HL-60 (cell line): ENCODE measurements around the gene PTPRK.

Experiments used
- DNase-seq, 2 experiments: peaks; one replicate each; pipeline ENCODE4 v3.0.0-alpha.2; 2010 to 2020; ENCODE audit warnings: low read depth in 1 of 2, low spot score in 1 of 2
- H3K27ac ChIP-seq: fragments of 250-450 bp; sonication (Bioruptor Pico); replicated peaks from 2 replicates; pipeline ENCODE4 v1.5.1; 2020; ENCODE audit warnings: mild to moderate bottlenecking, moderate library complexity
- H3K27me3 ChIP-seq: fragments of 250-450 bp; sonication (Bioruptor Pico); 2 replicates; pipeline ENCODE4 v1.5.1; 2021; ENCODE audit warnings: mild to moderate bottlenecking, moderate library complexity; ENCODE audit not compliant: insufficient read depth, poor library complexity, severe bottlenecking
- H3K4me3 ChIP-seq: replicated peaks from 2 replicates; pipeline ENCODE4 v1.5.1; 2011; ENCODE audit warnings: mild to moderate bottlenecking, control low read depth, low read length; ENCODE audit not compliant: insufficient read depth
- CTCF ChIP-seq: IDR thresholded peaks from one replicate; pipeline ENCODE4 v1.5.1; 2011; ENCODE audit warnings: low read length, control low read depth, inconsistent platforms; ENCODE audit not compliant: insufficient read depth
- GABPA ChIP-seq: IDR thresholded peaks from 2 replicates; pipeline ENCODE4 v1.6.1; 2012; ENCODE audit warnings: low read depth
- POLR2AphosphoS5 ChIP-seq: IDR thresholded peaks from 2 replicates; pipeline ENCODE4 v1.6.1; 2012; ENCODE audit warnings: low read depth
- REST ChIP-seq: IDR thresholded peaks from 2 replicates; pipeline ENCODE4 v1.6.1; 2012; ENCODE audit warnings: low read depth; ENCODE audit not compliant: insufficient replicate concordance
- SPI1 ChIP-seq: IDR thresholded peaks from 2 replicates; pipeline ENCODE4 v1.6.1; 2012; ENCODE audit warnings: low read depth, mild to moderate bottlenecking, borderline replicate concordance

The PTPRK gene

DNA sequence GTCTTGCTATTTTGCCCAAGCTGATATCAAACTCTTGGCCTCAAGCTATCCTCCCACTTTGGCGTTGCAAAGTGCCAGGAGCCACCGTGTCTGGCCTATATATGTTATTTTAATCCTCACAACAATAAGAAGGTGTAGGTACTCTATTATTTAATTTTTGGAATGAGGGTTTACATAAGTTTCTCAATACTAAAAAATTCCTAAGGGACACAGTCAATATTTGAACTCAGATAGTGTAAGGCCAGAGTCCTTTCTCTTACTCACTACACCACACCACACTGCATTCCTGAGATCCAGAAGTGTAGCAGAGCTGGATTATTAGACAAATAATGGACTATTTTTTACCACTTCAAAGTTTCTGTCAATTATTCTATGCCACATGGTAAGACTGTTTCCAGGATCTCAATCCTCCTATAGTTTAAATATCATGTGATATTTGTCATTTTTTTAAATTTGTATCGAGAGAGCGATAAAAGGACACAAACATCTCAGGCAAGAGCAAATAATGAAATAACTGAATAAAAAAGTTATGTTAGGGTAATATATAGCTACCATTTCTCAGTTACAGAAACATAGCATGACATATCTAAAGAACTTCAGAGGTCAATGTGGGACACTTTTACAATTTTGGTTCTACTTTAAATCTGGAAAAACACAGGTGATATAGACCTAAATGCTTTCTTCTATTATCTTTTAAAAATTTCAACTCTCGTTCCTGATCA, 457.4 kb downstream of the PTPRK start:
- DNase-seq = no peak
- Histone ChIP-seq H3K27ac (no peak overlapping the region), H3K4me3 (no peak overlapping the region), H3K27me3 (no peaks in the 10 kb centered on the region)
- TF ChIP-seq GABPA (no peak), REST (no peak), POLR2AphosphoS5 (no peak)

DNA sequence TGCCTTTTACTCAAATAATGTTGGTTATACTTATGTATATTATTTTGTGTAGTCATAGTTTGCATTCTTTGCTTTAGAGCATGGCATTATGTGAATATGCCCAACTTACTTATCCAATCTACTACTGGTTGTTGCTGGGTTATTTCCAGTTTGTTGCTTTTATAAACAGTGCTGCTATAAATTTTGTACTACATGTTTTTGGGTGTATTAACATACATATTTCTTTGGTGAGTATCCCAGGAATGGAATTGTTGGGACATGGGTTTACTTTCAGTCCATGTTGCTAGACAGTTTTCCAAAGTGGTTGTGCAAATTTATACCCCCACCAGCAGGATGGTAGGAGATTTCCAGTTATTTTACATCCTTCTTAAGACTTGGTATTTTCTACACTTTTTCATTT, 462.5 kb downstream of the PTPRK start:
- no peak for TF ChIP-seq POLR2AphosphoS5
- no peak for TF ChIP-seq CTCF
- no peak for TF ChIP-seq GABPA
- TF ChIP-seq REST = no peak
- no peak for TF ChIP-seq SPI1
- Histone ChIP-seq H3K27ac (no peak overlapping the region), H3K27me3 (no peaks in the 10 kb centered on the region), H3K4me3 (no peak overlapping the region)
- no peak for DNase-seq

DNA sequence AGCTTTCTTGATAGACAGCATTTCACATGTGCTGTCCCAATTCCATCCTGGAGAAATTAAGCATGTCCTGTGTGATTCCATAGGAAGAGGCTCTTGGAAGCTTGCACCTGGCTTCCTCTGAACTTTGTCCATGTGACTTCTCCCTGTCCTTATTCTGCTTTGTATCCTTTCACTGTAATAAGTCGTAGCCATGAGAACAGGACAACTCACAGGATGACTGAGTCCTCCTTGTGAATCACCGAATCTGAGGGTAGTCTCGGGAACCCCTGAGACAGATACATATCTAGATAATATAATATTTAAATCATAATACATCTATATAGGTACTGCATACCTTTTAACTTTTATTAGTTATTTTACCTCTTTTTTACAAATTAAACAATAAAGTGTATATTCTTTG, 462.9 kb downstream of the PTPRK start:
- Histone ChIP-seq H3K4me3 (no peak overlapping the region), H3K27me3 (no peaks in the 10 kb centered on the region), H3K27ac (no peak overlapping the region)
- no peak for TF ChIP-seq SPI1
- TF ChIP-seq CTCF = no peak
- TF ChIP-seq POLR2AphosphoS5 = no peak
- no peak for TF ChIP-seq GABPA
- TF ChIP-seq REST = no peak
- DNase-seq = no peak
